OCI-LY7 (cell line): Measurements from ENCODE around the gene GATAD2A. TPM values are rescaled to one million over a fixed set of nuclear protein-coding genes. Genes with fewer than 3 reads are reported as not detected.

Experiments
- BruUV-seq: library from RNA; stranded (reverse); fragments of 400-500 nt; replicated peaks from 2 replicates; lab custom pipeline; 2021; lab: Mats Ljungman, UMichigan
- CTCF ChIA-PET: fragments of 300-600 bp; sonication (Branson Sonifier 250); formaldehyde crosslinking; loops from one replicate; lab custom pipeline; 2022; ENCODE audit warnings: antibody characterized with exemption; ENCODE audit not compliant: unreplicated experiment; lab: Charles Lee
- POLR2A ChIA-PET: fragments of 300-600 bp; sonication (Branson Sonifier 250); formaldehyde crosslinking; loops from one replicate; lab custom pipeline; 2022; ENCODE audit warnings: antibody characterized with exemption; lab: Charles Lee
- DNase-seq: peaks from one replicate; pipeline ENCODE4 v3.0.0-alpha.2; 2015; ENCODE audit warnings: low spot score
- H2AFZ ChIP-seq: fragments of 200-600 bp; sonication (generic), shearing (Covaris generic); 2 replicates; pipeline ENCODE4 v1.6.1; 2014; ENCODE audit warnings: mild to moderate bottlenecking, antibody characterized with exemption, low read length, moderate library complexity
- H3K27ac ChIP-seq: fragments of 200-600 bp; sonication (generic); 2 replicates; pipeline ENCODE4 v1.5.1; 2014; ENCODE audit warnings: mixed run types, low read depth, mild to moderate bottlenecking, moderate library complexity, low read length, inconsistent platforms; ENCODE audit not compliant: poor library complexity, severe bottlenecking
- H3K36me3 ChIP-seq: fragments of 200-600 bp; sonication (generic); 2 replicates; pipeline ENCODE4 v1.6.1; 2014; ENCODE audit warnings: mild to moderate bottlenecking, antibody characterized with exemption, low read length, moderate library complexity, mixed read lengths; ENCODE audit not compliant: insufficient read depth
- H3K4me1 ChIP-seq: fragments of 200-600 bp; sonication (generic); 2 replicates; pipeline ENCODE4 v1.5.1; 2014; ENCODE audit warnings: mild to moderate bottlenecking, low read length; ENCODE audit not compliant: insufficient read depth, poor library complexity, severe bottlenecking
- H3K4me2 ChIP-seq: fragments of 200-600 bp; sonication (generic); 2 replicates; pipeline ENCODE4 v1.6.1; 2014; ENCODE audit warnings: mild to moderate bottlenecking, low read length
- H3K4me3 ChIP-seq: fragments of 200-600 bp; sonication (generic); 2 replicates; pipeline ENCODE4 v1.5.1; 2014; ENCODE audit warnings: mild to moderate bottlenecking, low read depth, low read length; ENCODE audit not compliant: poor library complexity, severe bottlenecking
- H3K79me2 ChIP-seq: fragments of 200-600 bp; sonication (generic); 2 replicates; pipeline ENCODE4 v1.6.1; 2016; ENCODE audit warnings: low read depth, mild to moderate bottlenecking, low read length, moderate library complexity, mixed read lengths; ENCODE audit not compliant: insufficient read depth
- H3K9me2 ChIP-seq: fragments of 200-600 bp; sonication (generic); 2 replicates; pipeline ENCODE4 v1.6.1; 2016; ENCODE audit warnings: mild to moderate bottlenecking, low read length, mixed read lengths; ENCODE audit not compliant: insufficient read depth
- H3K9me3 ChIP-seq: fragments of 200-600 bp; sonication (generic); 2 replicates; pipeline ENCODE4 v1.6.1; 2014; ENCODE audit warnings: mild to moderate bottlenecking, mixed run types, low read length, mixed read lengths
- H4K20me1 ChIP-seq: fragments of 200-600 bp; sonication (generic); 2 replicates; pipeline ENCODE4 v1.6.1; 2014; ENCODE audit warnings: mild to moderate bottlenecking, antibody characterized with exemption, low read length, moderate library complexity, mixed read lengths; ENCODE audit not compliant: insufficient read depth
- EZH2phosphoT487 ChIP-seq: fragments of 200-600 bp; sonication (generic); IDR thresholded peaks from 2 replicates; pipeline ENCODE4 v1.6.1; 2018; ENCODE audit warnings: low read depth, borderline replicate concordance, mild to moderate bottlenecking, mixed run types, antibody characterized with exemption, low read length, moderate library complexity, mixed read lengths
- intact Hi-C: fragments of 100-400 bp; cut with micrococcal nuclease; formaldehyde crosslinking; loops from one replicate; pipeline ENCODE4 v1.10.0; 2022; ENCODE audit not compliant: unreplicated experiment
- total RNA-seq, 2 experiments: library from RNA; depleted of rRNA in 1 of 2; stranded (reverse); fragments of >200 nt in 1 of 2; shearing (Covaris generic) in 1 of 2; gene quantifications; 2 replicates each; pipeline ENCODE4 v1.2.3, GENCODE V29; 2014 to 2022
- TF ChIP-seq, protein P1 (sequence below): fragments of 200-600 bp; sonication (generic); conservative IDR thresholded peaks from 2 replicates; pipeline ENCODE4 v1.5.1; 2014; ENCODE audit warnings: mild to moderate bottlenecking, antibody characterized with exemption, low read length, moderate library complexity, mixed read lengths

The GATAD2A gene
- total RNA-seq, 2 experiments from 2014 or later, result 62.8 to 156 TPM

DNA sequence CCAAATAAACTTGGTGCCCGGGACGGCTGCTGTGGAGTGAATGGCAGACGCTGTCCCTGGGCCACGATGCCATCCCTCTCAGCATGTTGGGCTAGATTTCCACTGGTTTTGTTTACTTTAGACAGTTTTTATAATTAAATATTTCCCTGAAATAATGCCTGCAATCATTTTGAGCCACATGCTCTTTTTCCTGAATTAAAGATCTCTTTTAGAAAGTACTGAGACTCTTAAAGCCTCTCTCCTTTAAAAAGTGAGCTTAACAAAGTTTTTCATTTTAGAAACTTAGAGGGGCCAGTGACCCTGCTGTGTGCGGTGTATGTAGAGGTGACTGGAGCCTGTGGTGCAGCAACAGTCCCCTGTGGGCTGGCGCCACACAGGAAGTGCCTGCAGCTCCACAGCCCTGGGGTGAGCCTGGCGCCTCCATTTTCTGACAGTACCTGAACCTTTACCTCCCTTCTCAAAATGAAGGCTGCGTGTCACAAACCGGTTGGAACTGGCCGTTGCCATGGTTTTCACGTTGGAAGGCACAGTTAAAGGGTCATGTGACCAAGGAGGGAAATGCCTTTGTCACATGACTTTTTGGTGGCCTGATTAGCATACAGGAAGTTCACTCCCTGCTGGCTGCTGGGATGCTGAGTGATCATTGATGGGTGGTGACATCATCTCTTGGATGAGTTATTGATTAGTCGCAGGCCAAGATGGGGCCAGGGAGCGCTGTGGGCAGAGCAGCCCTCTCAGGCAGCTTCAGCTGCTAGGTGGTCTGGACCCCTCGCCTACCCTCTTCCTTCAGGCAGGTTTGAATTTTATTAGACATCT, 83.6 kb downstream of the GATAD2A start:
- H3K79me2 ChIP-seq, result peaks cover 28% of the 10 kb centered on the region
- BruUV-seq, result no TSS peak
- peak overlapping the region; percentile 64 for H3K4me2 ChIP-seq
- H2AFZ ChIP-seq, result peak overlapping the region; percentile 27; the same call in 1 of the 2 replicates
- 0 out of 2 replicates have a peak, but pooled peaks cover 3% of the 10 kb centered on the region for H4K20me1 ChIP-seq
- H3K4me3 ChIP-seq, result peak overlapping the region; percentile 42
- CTCF ChIA-PET, result interaction anchor here (1.0 kb wide), 1 partner anchor 125 kb away, joined by 4 read pairs; no protein-coding TSS in a partner anchor
- no peak for TF ChIP-seq EZH2phosphoT487
- TF ChIP-seq, protein P1, sequence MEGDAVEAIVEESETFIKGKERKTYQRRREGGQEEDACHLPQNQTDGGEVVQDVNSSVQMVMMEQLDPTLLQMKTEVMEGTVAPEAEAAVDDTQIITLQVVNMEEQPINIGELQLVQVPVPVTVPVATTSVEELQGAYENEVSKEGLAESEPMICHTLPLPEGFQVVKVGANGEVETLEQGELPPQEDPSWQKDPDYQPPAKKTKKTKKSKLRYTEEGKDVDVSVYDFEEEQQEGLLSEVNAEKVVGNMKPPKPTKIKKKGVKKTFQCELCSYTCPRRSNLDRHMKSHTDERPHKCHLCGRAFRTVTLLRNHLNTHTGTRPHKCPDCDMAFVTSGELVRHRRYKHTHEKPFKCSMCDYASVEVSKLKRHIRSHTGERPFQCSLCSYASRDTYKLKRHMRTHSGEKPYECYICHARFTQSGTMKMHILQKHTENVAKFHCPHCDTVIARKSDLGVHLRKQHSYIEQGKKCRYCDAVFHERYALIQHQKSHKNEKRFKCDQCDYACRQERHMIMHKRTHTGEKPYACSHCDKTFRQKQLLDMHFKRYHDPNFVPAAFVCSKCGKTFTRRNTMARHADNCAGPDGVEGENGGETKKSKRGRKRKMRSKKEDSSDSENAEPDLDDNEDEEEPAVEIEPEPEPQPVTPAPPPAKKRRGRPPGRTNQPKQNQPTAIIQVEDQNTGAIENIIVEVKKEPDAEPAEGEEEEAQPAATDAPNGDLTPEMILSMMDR, result no peak
- intact Hi-C loops, result no loop called here
- peak; percentile 93 for DNase-seq
- peaks cover 33% of the 10 kb centered on the region for H3K4me1 ChIP-seq
- H3K9me3 ChIP-seq, result no peaks in the 10 kb centered on the region
- POLR2A ChIA-PET, result interaction anchor here (0.6 to 2.1 kb wide), 8 partner anchors 9 to 1972 kb away, joined by 3 to 10 read pairs (median 5); partner anchors contain the start of gene GATAD2A
- no peaks in the 10 kb centered on the region for H3K9me2 ChIP-seq
- H3K36me3 ChIP-seq, result peaks cover 41% of the 10 kb centered on the region
- H3K27ac ChIP-seq, result peak overlapping the region; percentile 90

DNA sequence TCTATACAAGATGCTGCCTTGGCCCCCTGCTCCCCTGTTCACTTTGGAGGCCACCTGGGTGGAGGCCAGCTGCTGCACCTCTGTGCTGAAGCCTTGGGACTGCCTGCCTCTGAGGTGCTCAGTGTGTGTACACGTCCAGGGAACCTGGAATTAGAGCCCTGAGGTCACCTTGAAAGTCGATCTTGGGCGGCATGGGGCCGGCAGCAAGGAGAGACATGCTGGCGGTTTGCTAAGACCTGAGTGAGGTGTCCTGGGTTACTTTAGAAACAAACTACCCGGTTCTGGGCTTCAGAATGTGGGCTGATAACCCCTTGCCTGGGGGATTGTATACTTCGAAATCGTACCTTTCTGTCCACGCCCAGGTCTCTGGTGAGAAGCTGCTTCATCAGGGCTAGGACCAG, 84.3 kb downstream of the GATAD2A start:
- intact Hi-C loops, result loop anchor here (1.0 to 5.0 kb wide), 4 partner anchors 83 to 298 kb away; partner anchors contain the start of genes BORCS8 and RFXANK
- Histone ChIP-seq H3K4me1 (peaks cover 33% of the 10 kb centered on the region), H2AFZ (no peak overlapping the region), H3K9me3 (no peaks in the 10 kb centered on the region), H4K20me1 (0 out of 2 replicates have a peak, but pooled peaks cover 3% of the 10 kb centered on the region), H3K27ac (peak overlapping the region; percentile 90), H3K9me2 (no peaks in the 10 kb centered on the region), H3K36me3 (peaks cover 47% of the 10 kb centered on the region), H3K79me2 (peaks cover 28% of the 10 kb centered on the region), H3K4me2 (peak overlapping the region; percentile 64), H3K4me3 (no peak overlapping the region)
- ChIA-PET POLR2A (interaction anchor here (1.1 to 2.1 kb wide), 3 partner anchors 85 to 125 kb away, joined by 5 to 10 read pairs (median 7); partner anchors contain the start of gene GATAD2A), CTCF (interaction anchor here (0.9 to 1.4 kb wide), 4 partner anchors 85 to 125 kb away, joined by 3 to 5 read pairs (median 4); partner anchors contain the start of gene GATAD2A)
- no peak for DNase-seq
- TF ChIP-seq, protein P1, result no peak
- no peak for TF ChIP-seq EZH2phosphoT487
- BruUV-seq, result no TSS peak
